HFF-Myc (cell line): ENCODE measurements around the gene MYH7.

Source experiments
- DNase-seq: peaks from one replicate; pipeline ENCODE4 v3.0.0-alpha.2; 2011; ENCODE audit warnings: low read depth; ENCODE audit errors: extremely low read depth
- H3K4me3 ChIP-seq: replicated peaks from 2 replicates; pipeline ENCODE4 v1.5.1; 2011; ENCODE audit warnings: low read depth, mild to moderate bottlenecking, control low read depth, low read length
- TF ChIP-seq, protein P1 (sequence below): IDR thresholded peaks from 2 replicates; pipeline ENCODE4 v1.5.1; 2012; ENCODE audit warnings: mild to moderate bottlenecking, low read depth, low read length, control low read depth; ENCODE audit errors: missing control alignments

MYH7 gene

DNA sequence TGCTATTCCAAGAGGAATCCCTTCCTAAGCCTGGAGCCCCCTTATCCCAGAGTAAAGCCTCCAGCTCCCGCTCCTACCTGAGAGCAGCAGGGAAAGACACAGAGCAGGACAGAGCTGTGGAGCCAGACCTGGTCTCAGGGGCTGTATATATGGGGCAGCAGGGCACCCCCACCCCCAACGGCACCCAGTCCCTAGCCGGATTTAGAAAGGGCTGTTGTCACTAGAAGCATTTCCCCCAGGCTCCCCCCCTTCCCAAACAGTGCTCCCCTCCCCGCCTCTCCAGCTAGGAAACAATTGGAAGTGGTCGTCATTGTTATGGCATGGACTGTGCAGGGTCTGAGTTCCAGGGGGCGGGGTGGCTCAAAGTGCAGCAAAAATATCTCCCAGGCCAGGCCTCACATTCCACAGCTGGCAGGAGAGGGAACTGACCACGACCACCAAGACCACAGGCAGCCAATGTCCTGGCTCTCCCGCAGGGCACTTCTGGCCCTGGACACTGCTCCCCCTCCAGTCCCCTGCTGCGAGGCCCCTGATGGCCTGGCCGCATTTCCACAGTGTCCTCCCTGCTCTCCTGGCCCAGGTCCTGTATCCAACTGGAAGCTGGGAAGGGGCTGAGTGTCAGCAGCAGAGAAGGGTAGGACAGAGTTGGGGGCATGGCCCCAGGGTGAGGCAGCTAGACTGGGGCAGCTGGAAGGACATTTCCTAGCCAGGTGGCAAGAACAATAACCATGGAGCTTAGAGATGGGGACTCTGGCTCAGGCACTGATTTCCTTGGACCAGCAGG is at the start of gene MYH7:
MYH7 (minus strand) TSS at position 118 of the 784 bp plus-strand sequence. CDS start 1,928 bp downstream, outside the sequence.
- TF ChIP-seq, protein P1, sequence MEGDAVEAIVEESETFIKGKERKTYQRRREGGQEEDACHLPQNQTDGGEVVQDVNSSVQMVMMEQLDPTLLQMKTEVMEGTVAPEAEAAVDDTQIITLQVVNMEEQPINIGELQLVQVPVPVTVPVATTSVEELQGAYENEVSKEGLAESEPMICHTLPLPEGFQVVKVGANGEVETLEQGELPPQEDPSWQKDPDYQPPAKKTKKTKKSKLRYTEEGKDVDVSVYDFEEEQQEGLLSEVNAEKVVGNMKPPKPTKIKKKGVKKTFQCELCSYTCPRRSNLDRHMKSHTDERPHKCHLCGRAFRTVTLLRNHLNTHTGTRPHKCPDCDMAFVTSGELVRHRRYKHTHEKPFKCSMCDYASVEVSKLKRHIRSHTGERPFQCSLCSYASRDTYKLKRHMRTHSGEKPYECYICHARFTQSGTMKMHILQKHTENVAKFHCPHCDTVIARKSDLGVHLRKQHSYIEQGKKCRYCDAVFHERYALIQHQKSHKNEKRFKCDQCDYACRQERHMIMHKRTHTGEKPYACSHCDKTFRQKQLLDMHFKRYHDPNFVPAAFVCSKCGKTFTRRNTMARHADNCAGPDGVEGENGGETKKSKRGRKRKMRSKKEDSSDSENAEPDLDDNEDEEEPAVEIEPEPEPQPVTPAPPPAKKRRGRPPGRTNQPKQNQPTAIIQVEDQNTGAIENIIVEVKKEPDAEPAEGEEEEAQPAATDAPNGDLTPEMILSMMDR: no peak
- no peak for DNase-seq
- no peak within 1 kb of the TSS for H3K4me3 ChIP-seq

DNA sequence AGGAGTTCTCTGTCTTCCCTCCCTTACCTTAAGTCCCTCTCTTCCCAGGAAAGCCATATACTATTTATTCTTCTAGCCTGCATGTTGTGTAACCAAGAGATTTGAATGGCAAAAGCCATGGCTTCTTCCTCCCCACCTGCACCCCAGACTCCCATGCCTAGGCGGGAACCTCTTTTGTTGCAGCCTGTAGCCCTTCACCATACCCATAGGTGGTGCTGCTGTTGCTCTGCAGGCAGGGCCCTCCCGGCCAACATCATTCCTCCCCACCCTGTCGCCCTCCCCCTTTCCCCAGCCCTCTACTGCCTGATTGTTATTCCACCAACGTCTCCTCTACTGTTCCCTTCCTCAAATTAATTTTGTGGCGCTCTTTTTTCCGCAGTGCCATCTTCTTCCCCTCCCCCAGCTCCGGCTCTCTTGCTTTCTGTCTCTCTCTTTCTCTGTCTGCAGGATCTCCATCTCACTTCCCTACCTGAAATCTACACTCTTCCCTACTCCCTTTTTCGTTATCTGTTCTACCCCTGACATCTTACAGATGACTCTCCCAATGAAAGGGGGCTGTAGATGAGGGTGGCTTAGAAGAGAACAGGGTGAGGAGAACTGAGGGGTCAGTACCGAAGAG is 47.9 kb upstream of the MYH7 start:
- DNase-seq: no peak
- TF ChIP-seq, protein P1: peak; percentile 61
- H3K4me3 ChIP-seq: no peak overlapping the region

DNA sequence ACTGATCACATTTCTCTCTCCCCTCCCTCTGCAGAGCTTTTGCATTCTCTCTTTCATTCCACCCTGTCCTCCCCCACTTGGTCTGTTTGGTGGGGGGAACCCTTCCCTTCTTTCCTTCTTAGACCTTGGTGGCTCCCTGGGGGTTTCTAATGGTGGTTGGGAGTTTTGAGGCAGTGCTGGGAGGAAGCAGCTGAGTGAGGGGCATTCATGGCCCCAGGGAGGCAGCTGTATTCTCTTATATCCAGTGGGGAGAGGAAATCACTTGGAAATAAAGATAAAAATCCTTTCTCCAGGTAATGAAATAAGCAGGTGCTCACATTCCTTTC is 47.3 kb upstream of the MYH7 start:
- TF ChIP-seq, protein P1: no peak
- no peak overlapping the region for H3K4me3 ChIP-seq
- DNase-seq: no peak

DNA sequence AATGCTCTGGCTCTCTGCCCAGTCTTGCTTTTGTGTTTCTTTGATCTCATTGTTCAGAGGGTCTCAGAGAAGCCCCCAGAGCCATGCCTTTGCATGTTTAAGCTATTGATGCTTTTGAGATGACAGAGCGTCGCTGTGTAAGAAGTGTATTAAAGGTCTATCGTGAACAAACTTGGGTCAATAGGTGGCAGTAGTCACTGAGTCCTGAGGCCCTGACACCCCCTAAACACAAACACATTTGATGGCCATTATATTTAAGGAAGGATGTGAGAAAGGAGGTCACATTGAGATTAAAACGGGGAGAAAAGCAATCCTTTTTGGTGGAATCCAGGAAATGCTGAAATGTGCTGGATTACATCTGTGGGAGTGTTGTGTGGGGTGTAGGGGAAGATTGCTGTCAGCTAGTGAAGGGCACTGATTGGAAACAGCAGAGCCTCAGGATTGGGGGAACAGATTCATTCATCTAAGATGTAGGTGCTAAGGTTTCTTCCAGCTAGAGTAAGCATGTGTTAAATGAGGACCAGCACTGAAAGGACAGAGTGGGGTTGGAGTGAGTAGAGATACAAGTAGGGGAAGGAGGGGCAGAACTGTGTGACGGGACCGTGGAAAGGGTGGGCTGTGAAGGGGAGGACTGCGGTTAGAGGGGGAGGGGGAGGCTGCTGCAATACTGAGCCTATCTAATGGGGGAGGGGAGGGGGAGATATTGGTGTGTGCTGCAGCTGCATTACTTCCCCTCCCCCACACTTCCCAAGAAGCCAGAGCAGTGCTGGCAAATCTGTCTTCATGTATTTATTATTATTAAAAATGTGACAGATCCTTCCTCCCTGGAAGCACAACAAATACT is 46.7 kb upstream of the MYH7 start:
- no peak for DNase-seq
- TF ChIP-seq, protein P1: no peak

DNA sequence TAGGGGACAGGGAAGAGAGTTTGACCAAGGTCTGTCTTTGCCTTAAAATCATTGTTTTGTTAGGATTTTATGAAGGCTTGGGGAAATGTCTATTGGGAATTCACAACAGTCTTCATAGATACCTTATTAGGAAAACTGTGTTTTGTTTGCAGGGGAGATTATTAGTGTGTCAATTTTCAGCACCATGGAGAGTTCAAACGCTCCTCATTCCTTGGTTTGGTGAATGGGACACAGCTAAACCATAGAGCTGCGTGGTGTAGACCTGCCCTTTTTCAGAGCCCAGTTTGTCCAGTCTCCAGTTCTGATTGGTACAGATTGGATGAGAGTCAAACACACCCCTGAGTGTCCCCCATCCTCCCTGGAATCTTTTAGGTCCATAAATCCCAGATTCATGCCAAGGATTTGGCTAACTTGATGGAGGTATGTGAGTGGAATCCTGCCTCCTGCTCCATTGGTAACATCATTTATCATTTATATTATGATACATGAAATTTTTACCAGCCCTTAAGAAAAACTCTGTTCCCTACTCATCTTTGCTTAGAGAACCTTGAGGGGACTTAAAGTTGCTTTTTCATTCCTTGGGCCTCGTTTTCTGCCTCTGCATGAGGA is 46.0 kb upstream of the MYH7 start:
- H3K4me3 ChIP-seq: no peak overlapping the region
- DNase-seq: no peak
- TF ChIP-seq, protein P1: no peak

More for the DNA sequence above, 46.7 kb upstream of the MYH7 start:
- H3K4me3 ChIP-seq: no peak overlapping the region

DNA sequence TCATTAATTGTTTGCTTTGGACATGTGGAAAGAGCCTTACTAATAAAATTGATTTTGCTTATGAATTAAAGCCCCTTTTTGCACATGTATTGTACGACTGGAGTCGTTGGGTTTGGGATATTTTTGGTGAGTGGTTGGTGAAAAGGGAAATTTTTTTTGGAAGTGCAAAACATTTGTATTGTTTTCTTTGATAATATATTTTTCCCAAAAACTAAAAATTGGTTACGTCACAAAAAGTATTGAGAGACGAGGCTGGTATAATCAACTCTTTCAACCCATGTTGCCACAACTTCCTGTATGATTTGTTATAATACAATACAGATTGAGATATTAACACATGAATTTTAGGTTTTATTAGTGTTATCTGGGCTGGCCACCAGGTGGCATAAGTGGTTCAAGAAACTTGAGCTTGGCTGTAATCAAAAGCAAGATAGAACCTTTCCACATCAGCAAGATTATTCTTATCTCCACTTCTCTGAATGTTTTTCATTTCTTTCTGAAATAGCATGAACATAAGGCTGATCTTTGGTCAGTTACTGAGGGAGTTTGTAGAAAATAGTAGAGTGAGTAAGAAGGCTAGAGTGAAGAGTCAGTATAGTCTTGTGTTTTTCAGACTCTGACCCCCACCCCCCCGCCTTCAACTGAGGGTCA is 42.8 kb upstream of the MYH7 start:
- no peak overlapping the region for H3K4me3 ChIP-seq
- TF ChIP-seq, protein P1: peak; percentile 52

More for the DNA sequence above, 42.8 kb upstream of the MYH7 start:
- no peak for DNase-seq
